Lung (tissue), 12 donors: ENCODE data around the gene APBA2. TPM values are rescaled to one million over a fixed set of nuclear protein-coding genes. Genes with fewer than 3 reads are reported as not detected.

Source experiments
- ATAC-seq: fragments of 200-7000 bp; cut with Tn5 transposase; one replicate; pipeline ENCODE4 v1.9.1; 2020; ENCODE audit warnings: moderate number of reproducible peaks; ENCODE audit not compliant: insufficient read depth, low FRiP score
- DNase-seq, 3 donors: peaks; one replicate each; pipeline ENCODE4 v3.0.0-alpha.2; 2013 to 2017
- H3K27ac ChIP-seq, 2 donors: one replicate each; pipeline ENCODE4 v1.5.1; 2013; ENCODE audit warnings: mild to moderate bottlenecking in 2 of 2, moderate library complexity in 2 of 2, control low read depth in 1 of 2, inconsistent platforms in 1 of 2, low read depth in 1 of 2, low read length in 1 of 2
- H3K27me3 ChIP-seq, 3 donors: one replicate each; pipeline ENCODE4 v1.5.1; 2013; ENCODE audit warnings: low read length in 2 of 3; ENCODE audit not compliant: control insufficient read depth in 3 of 3, insufficient read depth in 3 of 3
- H3K36me3 ChIP-seq, 4 donors: one replicate each; pipeline ENCODE4 v1.5.1; 2013; ENCODE audit warnings: low read length in 4 of 4, mild to moderate bottlenecking in 1 of 4, moderate library complexity in 1 of 4; ENCODE audit not compliant: control insufficient read depth in 4 of 4, insufficient read depth in 4 of 4
- H3K4me1 ChIP-seq, 5 donors: one replicate each; pipeline ENCODE4 v1.5.1; 2013; ENCODE audit warnings: low read length in 5 of 5, mild to moderate bottlenecking in 2 of 5, moderate library complexity in 1 of 5; ENCODE audit not compliant: control insufficient read depth in 5 of 5, insufficient read depth in 5 of 5
- H3K4me3 ChIP-seq: one replicate; pipeline ENCODE4 v1.5.1; 2013; ENCODE audit warnings: mild to moderate bottlenecking, control low read depth, moderate library complexity
- H3K9ac ChIP-seq, 2 donors: one replicate each; pipeline ENCODE4 v1.5.1; 2013; ENCODE audit warnings: low read length in 2 of 2, control low read depth in 1 of 2; ENCODE audit not compliant: insufficient read depth in 1 of 2
- H3K9me3 ChIP-seq, 4 donors: one replicate each; pipeline ENCODE4 v1.5.1; 2013; ENCODE audit warnings: low read length in 3 of 4, mild to moderate bottlenecking in 1 of 4, moderate library complexity in 1 of 4; ENCODE audit not compliant: control insufficient read depth in 4 of 4, insufficient read depth in 3 of 4
- CTCF ChIP-seq: IDR thresholded peaks from 2 replicates; pipeline ENCODE4 v1.5.1; 2012; ENCODE audit warnings: mild to moderate bottlenecking; ENCODE audit errors: control extremely low read depth, extremely low read depth
- WGBS, 2 donors: extraction: QIAGEN DNeasy Blood & Tissue Kit; methylation state at CpG; one replicate each; pipeline ENCODE4 v1.1.7; 2013; 5-methylcytosine and 5-hydroxymethylcytosine counted together
- polyA plus RNA-seq, 2 donors: library from polyadenylated mRNA; stranded (reverse); fragments of 200-250 nt; gene quantifications; one replicate each; pipeline ENCODE4 v1.2.1, GENCODE V29; 2013
- total RNA-seq, 2 donors: library from RNA; depleted of rRNA in 1 of 2; stranded (reverse); fragments of >200 nt in 1 of 2; gene quantifications; one replicate each; pipeline ENCODE4 v1.2.1, GENCODE V29; 2014 to 2021
- donor health status: control.
- donor health status: control.
- donor health status: Bipolar disorder and iron deficiency.
- donor health status: healthy.
- donor health status: DM: yes; HTN: yes; CAD: no.

The APBA2 gene
- total and polyA plus RNA-seq, 4 donors: 1.6 to 18.3 (median 4.5) TPM

DNA sequence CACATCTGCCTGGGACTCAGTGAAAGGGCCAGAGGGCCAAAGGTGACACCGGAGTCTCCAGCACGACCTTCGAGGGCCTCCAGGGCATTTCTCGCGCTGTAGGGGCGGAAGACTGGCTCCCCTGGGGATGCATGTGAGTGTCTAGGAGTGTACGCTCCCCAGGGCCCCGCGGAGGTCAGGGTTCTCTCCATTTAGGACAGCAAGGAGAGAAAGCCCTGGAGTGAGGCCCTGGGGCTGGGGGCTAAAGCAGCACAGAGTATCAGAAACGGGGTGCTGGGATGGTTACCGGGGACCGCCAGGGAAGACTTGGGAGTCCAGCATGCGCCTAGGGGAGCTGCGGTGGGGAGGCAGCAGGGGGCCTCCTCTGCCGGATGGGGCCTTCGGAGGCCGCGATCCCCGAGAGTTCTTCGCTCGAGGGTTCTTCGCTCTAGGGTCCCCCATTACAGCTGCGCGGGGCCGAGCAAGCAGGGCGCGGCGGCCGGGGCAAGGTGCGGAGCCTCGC lies 595 bp upstream of the APBA2 start:
- Histone ChIP-seq H3K9me3 (peaks cover 0 to 2% (median 0%) of the 10 kb centered on the region in 4 donors), H3K36me3 (no peaks in the 10 kb centered on the region), H3K27ac (no peak overlapping the region), H3K4me3 (no peak overlapping the region), H3K4me1 (peaks cover 0 to 21% (median 4%) of the 10 kb centered on the region in 5 donors), H3K27me3 (peaks cover 0 to 6% (median 0%) of the 10 kb centered on the region in 3 donors), H3K9ac (peak overlapping the region in 1 of 2 donors; percentile 10)
- WGBS, 2 donors: 26 to 28% methylated on average over 31 of the region's 31 CpGs
- DNase-seq (no peak), ATAC-seq (no peak)
- TF ChIP-seq CTCF: no peak

GRCh38 chr15:28886431-28887338 lies 911 bp downstream of the APBA2 start:
- Histone ChIP-seq H3K4me1 (peaks cover 0 to 21% (median 4%) of the 10 kb centered on the region in 5 donors), H3K27me3 (peaks cover 0 to 6% (median 0%) of the 10 kb centered on the region in 3 donors), H3K4me3 (peak overlapping the region; percentile 32), H3K27ac (no peak overlapping the region), H3K9me3 (peaks cover 0 to 2% (median 0%) of the 10 kb centered on the region in 4 donors), H3K9ac (peak overlapping the region in 1 of 2 donors; percentile 42), H3K36me3 (no peaks in the 10 kb centered on the region)
- ATAC-seq (no peak), DNase-seq (peak in 2 of 3 donors; percentile 26 to 28)
- 12 to 19% methylated on average over 36 to 61 of the region's 61 CpGs for WGBS, 2 donors
- no peak for TF ChIP-seq CTCF

DNA sequence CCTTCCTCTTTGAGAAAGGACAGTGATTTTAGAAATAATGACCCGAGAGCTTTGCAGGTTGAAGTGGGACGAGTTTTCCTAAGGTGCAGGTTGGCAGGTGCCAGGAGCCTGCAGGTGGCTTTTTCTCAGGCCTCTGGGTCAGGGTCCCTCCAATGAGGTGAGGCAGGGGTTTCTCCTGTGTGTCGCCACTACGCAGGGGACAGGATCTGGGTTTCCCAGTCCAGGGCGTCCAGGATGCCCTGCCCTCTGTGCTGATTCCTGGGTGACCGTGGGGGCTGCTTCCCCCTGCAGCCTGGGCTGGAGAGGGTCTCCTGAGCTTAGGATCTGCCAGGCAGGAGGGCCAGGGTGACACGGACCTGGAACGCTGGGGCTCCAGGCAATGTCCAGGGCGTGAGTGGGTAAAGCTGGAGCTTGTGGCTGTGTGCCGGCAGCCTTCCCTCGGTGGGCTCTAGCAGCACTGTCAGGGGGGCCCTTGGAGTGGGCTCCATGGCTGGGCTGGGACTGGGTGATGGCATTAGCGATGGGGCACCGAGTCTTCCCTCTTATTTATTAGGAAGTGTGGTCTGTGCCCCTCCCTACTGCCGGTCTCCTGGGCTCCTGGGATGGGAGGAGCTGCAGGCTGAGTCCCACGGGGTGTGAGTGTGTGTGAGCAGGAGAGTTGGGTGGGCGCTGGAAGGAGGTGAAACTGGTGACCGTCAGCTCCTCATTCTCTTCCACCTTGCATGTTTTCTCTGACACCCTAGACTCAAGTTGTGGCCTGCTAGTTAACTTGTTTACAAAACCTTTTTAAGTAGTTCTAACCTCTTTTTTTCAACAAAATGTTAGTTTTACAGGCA lies 1.8 kb downstream of the APBA2 start:
- no peaks in the 10 kb centered on the region for H3K36me3 ChIP-seq
- no peak overlapping the region for H3K4me3 ChIP-seq
- no peak overlapping the region for H3K27ac ChIP-seq
- H3K27me3 ChIP-seq: peaks cover 0 to 6% (median 0%) of the 10 kb centered on the region in 3 donors
- peaks cover 0 to 2% (median 0%) of the 10 kb centered on the region in 4 donors for H3K9me3 ChIP-seq
- no peak for TF ChIP-seq CTCF
- WGBS, 2 donors: 76 to 78% methylated on average over 17 of the region's 17 CpGs
- ATAC-seq (no peak), DNase-seq (no peak)
- peaks cover 0 to 21% (median 4%) of the 10 kb centered on the region in 5 donors for H3K4me1 ChIP-seq
- H3K9ac ChIP-seq: no peak overlapping the region
